Measurements from ENCODE around the gene BRD4. TPM values are rescaled to one million over a fixed set of nuclear protein-coding genes. Genes with fewer than 3 reads are reported as not detected.

BRD4 gene
- total and polyA plus RNA-seq, 4 experiments from 2014 or later = 4.2 to 152 (median 98.4) TPM

GRCh38 chr19:15264933-15265206, 67.5 kb downstream of the BRD4 start:
- no peaks in the 10 kb centered on the region for H3K9me3 Mint-ChIP-seq
- H3K27ac Mint-ChIP-seq = peak overlapping the region in 1 of 7 donors; percentile 52
- Histone ChIP-seq H3K27ac (ENCODE audit: low read depth, low read length) (no peak overlapping the region), H3K9me3 (ENCODE audit: control insufficient read depth in 1 of 2, low read length in 2 of 2) (no peaks in the 10 kb centered on the region), H3K27me3 (ENCODE audit: insufficient read depth, low read length) (no peaks in the 10 kb centered on the region), H3K4me3 (ENCODE audit: low read length in 2 of 2) (no peak overlapping the region), H3K36me3 (ENCODE audit: insufficient read depth, low read length) (peaks cover 83% of the 10 kb centered on the region), H3K4me1 (ENCODE audit: insufficient read depth, low read length) (no peaks in the 10 kb centered on the region)
- DNase-seq = no peak
- H3K4me3 Mint-ChIP-seq = no peak overlapping the region
- intact Hi-C loops (cut with micrococcal nuclease) = loop anchor here (1.0 to 5.0 kb wide), 4 partner anchors 88 to 291 kb away; partner anchors contain the start of gene AKAP8
- ChIA-PET POLR2A (ENCODE audit: partially characterized antibody) (no interaction called here), CTCF (ENCODE audit: partially characterized antibody) (interaction anchor here (4.1 kb wide), 1 partner anchor 292 kb away, joined by 19 read pairs; no protein-coding TSS in a partner anchor)
- H3K36me3 Mint-ChIP-seq = peaks cover 70 to 82% of the 10 kb centered on the region in 2 donors
- peaks cover 2 to 13% (median 9%) of the 10 kb centered on the region in 4 donors for H3K4me1 Mint-ChIP-seq
- H3K27me3 Mint-ChIP-seq = no peaks in the 10 kb centered on the region

GRCh38 chr19:15264061-15264932, 68.0 kb downstream of the BRD4 start:
- Histone ChIP-seq H3K4me1 (ENCODE audit: insufficient read depth, low read length) (no peaks in the 10 kb centered on the region), H3K9me3 (ENCODE audit: control insufficient read depth in 1 of 2, low read length in 2 of 2) (no peaks in the 10 kb centered on the region), H3K36me3 (ENCODE audit: insufficient read depth, low read length) (peaks cover 84% of the 10 kb centered on the region), H3K4me3 (ENCODE audit: low read length in 2 of 2) (no peak overlapping the region), H3K27ac (ENCODE audit: low read depth, low read length) (no peak overlapping the region), H3K27me3 (ENCODE audit: insufficient read depth, low read length) (no peaks in the 10 kb centered on the region)
- Mint-ChIP-seq H3K27ac (peak overlapping the region in 2 of 7 donors; percentile 52 to 61), H3K4me1 (peaks cover 2 to 13% (median 8%) of the 10 kb centered on the region in 4 donors), H3K9me3 (no peaks in the 10 kb centered on the region), H3K36me3 (peaks cover 68 to 77% of the 10 kb centered on the region in 2 donors), H3K4me3 (no peak overlapping the region), H3K27me3 (no peaks in the 10 kb centered on the region)
- POLR2A ChIA-PET (ENCODE audit: partially characterized antibody) = no interaction called here
- intact Hi-C loops (cut with micrococcal nuclease) = loop anchor here (1.0 to 5.0 kb wide), 4 partner anchors 87 to 292 kb away; partner anchors contain the start of gene AKAP8
- CTCF ChIA-PET (ENCODE audit: partially characterized antibody) = interaction anchor here (1.2 to 4.1 kb wide), 3 partner anchors 114 to 292 kb away, joined by 4 to 19 read pairs (median 7); partner anchors contain the start of genes AKAP8 and AKAP8L
- peak; percentile 51 to 66 (median 62) for DNase-seq

- intact Hi-C loops (cut with micrococcal nuclease) = loop anchor here (5.0 kb wide), 1 partner anchor 86 kb away; no protein-coding TSS in a partner anchor
- POLR2A ChIA-PET (ENCODE audit: partially characterized antibody) = no interaction called here
- no peak overlapping the region for H3K27ac ChIP-seq (ENCODE audit: low read depth, low read length)
Observed at GRCh38 chr19:15263361-15263985, 68.9 kb downstream of the BRD4 start.

GRCh38 chr19:15262011-15262410, 70.3 kb downstream of the BRD4 start:
- CTCF ChIA-PET (ENCODE audit: partially characterized antibody) = interaction anchor here (1.3 to 4.1 kb wide), 2 partner anchors 76 to 295 kb away, joined by 3 to 19 read pairs; no protein-coding TSS in a partner anchor
- no peaks in the 10 kb centered on the region for H3K27me3 Mint-ChIP-seq

More at GRCh38 chr19:15263361-15263985, 68.9 kb downstream of the BRD4 start:
- peaks cover 1 to 9% (median 7%) of the 10 kb centered on the region in 4 donors for H3K4me1 Mint-ChIP-seq
- peaks cover 68 to 77% of the 10 kb centered on the region in 2 donors for H3K36me3 Mint-ChIP-seq
- Histone ChIP-seq H3K4me3 (ENCODE audit: low read length in 2 of 2) (no peak overlapping the region), H3K27me3 (ENCODE audit: insufficient read depth, low read length) (no peaks in the 10 kb centered on the region), H3K4me1 (ENCODE audit: insufficient read depth, low read length) (no peaks in the 10 kb centered on the region), H3K36me3 (ENCODE audit: insufficient read depth, low read length) (peaks cover 84% of the 10 kb centered on the region), H3K9me3 (ENCODE audit: control insufficient read depth in 1 of 2, low read length in 2 of 2) (no peaks in the 10 kb centered on the region)
- H3K9me3 Mint-ChIP-seq = no peaks in the 10 kb centered on the region
- H3K4me3 Mint-ChIP-seq = no peak overlapping the region
- CTCF ChIA-PET (ENCODE audit: partially characterized antibody) = interaction anchor here (0.7 to 4.1 kb wide), 7 partner anchors 42 to 297 kb away, joined by 3 to 19 read pairs (median 3); partner anchors contain the start of genes AKAP8 and AKAP8L
- no peak overlapping the region for H3K27ac Mint-ChIP-seq
- no peaks in the 10 kb centered on the region for H3K27me3 Mint-ChIP-seq
- no peak for DNase-seq

GRCh38 chr19:15260939-15261338, 71.4 kb downstream of the BRD4 start:
- Histone ChIP-seq H3K4me1 (ENCODE audit: insufficient read depth, low read length) (no peaks in the 10 kb centered on the region), H3K27me3 (ENCODE audit: insufficient read depth, low read length) (no peaks in the 10 kb centered on the region), H3K36me3 (ENCODE audit: insufficient read depth, low read length) (peaks cover 85% of the 10 kb centered on the region), H3K4me3 (ENCODE audit: low read length in 2 of 2) (no peak overlapping the region), H3K27ac (ENCODE audit: low read depth, low read length) (no peak overlapping the region), H3K9me3 (ENCODE audit: control insufficient read depth in 1 of 2, low read length in 2 of 2) (no peaks in the 10 kb centered on the region)
- H3K9me3 Mint-ChIP-seq = peaks cover 0 to 2% (median 0%) of the 10 kb centered on the region in 8 donors
- H3K27me3 Mint-ChIP-seq = no peaks in the 10 kb centered on the region
- POLR2A ChIA-PET (ENCODE audit: partially characterized antibody) = interaction anchor here (0.6 kb wide), 1 partner anchor 46 kb away, joined by 3 read pairs; no protein-coding TSS in a partner anchor
- peaks cover 60 to 75% of the 10 kb centered on the region in 2 donors for H3K36me3 Mint-ChIP-seq
- no peak overlapping the region for H3K4me3 Mint-ChIP-seq
- no peaks in the 10 kb centered on the region for H3K4me1 Mint-ChIP-seq
- H3K27ac Mint-ChIP-seq = peak overlapping the region in 2 of 7 donors; percentile 25 to 35
- no peak for DNase-seq
- CTCF ChIA-PET (ENCODE audit: partially characterized antibody) = interaction anchor here (4.1 kb wide), 1 partner anchor 296 kb away, joined by 19 read pairs; no protein-coding TSS in a partner anchor
- intact Hi-C loops (cut with micrococcal nuclease) = loop anchor here (5.0 kb wide), 1 partner anchor 84 kb away; no protein-coding TSS in a partner anchor

More at GRCh38 chr19:15262011-15262410, 70.3 kb downstream of the BRD4 start:
- intact Hi-C loops (cut with micrococcal nuclease) = loop anchor here (5.0 kb wide), 1 partner anchor 85 kb away; no protein-coding TSS in a partner anchor
- H3K4me3 Mint-ChIP-seq = no peak overlapping the region
- DNase-seq = no peak
- H3K27ac Mint-ChIP-seq = no peak overlapping the region
- H3K36me3 Mint-ChIP-seq = peaks cover 62 to 73% of the 10 kb centered on the region in 2 donors
- no peaks in the 10 kb centered on the region for H3K9me3 ChIP-seq (ENCODE audit: control insufficient read depth in 1 of 2, low read length in 2 of 2)
- H3K4me1 ChIP-seq (ENCODE audit: insufficient read depth, low read length) = no peaks in the 10 kb centered on the region
- no peaks in the 10 kb centered on the region for H3K27me3 ChIP-seq (ENCODE audit: insufficient read depth, low read length)
- H3K4me1 Mint-ChIP-seq = no peaks in the 10 kb centered on the region
- H3K9me3 Mint-ChIP-seq = no peaks in the 10 kb centered on the region
- H3K36me3 ChIP-seq (ENCODE audit: insufficient read depth, low read length) = peaks cover 85% of the 10 kb centered on the region
- no peak overlapping the region for H3K27ac ChIP-seq (ENCODE audit: low read depth, low read length)
- POLR2A ChIA-PET (ENCODE audit: partially characterized antibody) = interaction anchor here (1.0 kb wide), 1 partner anchor 11 kb away, joined by 3 read pairs; no protein-coding TSS in a partner anchor
- no peak overlapping the region for H3K4me3 ChIP-seq (ENCODE audit: low read length in 2 of 2)

- POLR2A ChIA-PET (ENCODE audit: partially characterized antibody) = no interaction called here
- Mint-ChIP-seq H3K27ac (no peak overlapping the region), H3K9me3 (peaks cover 0 to 2% (median 0%) of the 10 kb centered on the region in 8 donors), H3K4me1 (no peaks in the 10 kb centered on the region), H3K4me3 (no peak overlapping the region), H3K36me3 (peaks cover 67 to 79% of the 10 kb centered on the region in 2 donors), H3K27me3 (no peaks in the 10 kb centered on the region)
- Histone ChIP-seq H3K27ac (ENCODE audit: low read depth, low read length) (no peak overlapping the region), H3K36me3 (ENCODE audit: insufficient read depth, low read length) (peaks cover 87% of the 10 kb centered on the region), H3K27me3 (ENCODE audit: insufficient read depth, low read length) (no peaks in the 10 kb centered on the region), H3K9me3 (ENCODE audit: control insufficient read depth in 1 of 2, low read length in 2 of 2) (no peaks in the 10 kb centered on the region), H3K4me3 (ENCODE audit: low read length in 2 of 2) (no peak overlapping the region), H3K4me1 (ENCODE audit: insufficient read depth, low read length) (no peaks in the 10 kb centered on the region)
- intact Hi-C loops (cut with micrococcal nuclease) = loop anchor here (5.0 kb wide), 1 partner anchor 83 kb away; no protein-coding TSS in a partner anchor
- CTCF ChIA-PET (ENCODE audit: partially characterized antibody) = interaction anchor here (0.6 to 1.0 kb wide), 2 partner anchors 23 to 981 kb away, joined by 3 read pairs; no protein-coding TSS in a partner anchor
- DNase-seq = no peak
Observed at GRCh38 chr19:15259907-15260306, 72.4 kb downstream of the BRD4 start.
